ENCODE data around the gene STPG3. TPM values are rescaled to one million over a fixed set of nuclear protein-coding genes. Genes with fewer than 3 reads are reported as not detected.

STPG3 gene
- total RNA-seq, 1 experiment from 2014 or later, result not detected

GRCh38 chr9:137265496-137266161 is 14.5 kb downstream of the STPG3 start:
- no peak for DNase-seq (ENCODE audit: low spot score)

GRCh38 chr9:137266162-137266527 is 15.1 kb downstream of the STPG3 start:
- no peak for DNase-seq (ENCODE audit: low spot score)

GRCh38 chr9:137266585-137267453 is 15.7 kb downstream of the STPG3 start:
- no peak for DNase-seq (ENCODE audit: low spot score)

GRCh38 chr9:137267933-137268355 is 16.9 kb downstream of the STPG3 start:
- DNase-seq (ENCODE audit: low spot score), result no peak

GRCh38 chr9:137268538-137269201 is 17.6 kb downstream of the STPG3 start:
- no peak for DNase-seq (ENCODE audit: low spot score)

GRCh38 chr9:137269231-137269772 is 18.2 kb downstream of the STPG3 start:
- DNase-seq (ENCODE audit: low spot score), result peak; percentile 69

- DNase-seq (ENCODE audit: low spot score), result no peak
Measured at GRCh38 chr9:137270929-137271695, 20.0 kb downstream of the STPG3 start.

GRCh38 chr9:137271696-137272076 is 20.6 kb downstream of the STPG3 start:
- no peak for DNase-seq (ENCODE audit: low spot score)

GRCh38 chr9:137272241-137273094 is 21.4 kb downstream of the STPG3 start:
- no peak for DNase-seq (ENCODE audit: low spot score)

- DNase-seq (ENCODE audit: low spot score), result no peak
Measured at GRCh38 chr9:137273095-137273490, 22.0 kb downstream of the STPG3 start.

GRCh38 chr9:137273611-137274320 is 22.7 kb downstream of the STPG3 start:
- DNase-seq (ENCODE audit: low spot score), result no peak

- no peak for DNase-seq (ENCODE audit: low spot score)
Measured at GRCh38 chr9:137275203-137275587, 24.1 kb downstream of the STPG3 start.

- DNase-seq (ENCODE audit: low spot score), result no peak
Measured at GRCh38 chr9:137275588-137276472, 24.7 kb downstream of the STPG3 start.

- DNase-seq (ENCODE audit: low spot score), result no peak
Measured at GRCh38 chr9:137276473-137277328, 25.6 kb downstream of the STPG3 start.

- no peak for DNase-seq (ENCODE audit: low spot score)
Measured at GRCh38 chr9:137277329-137278041, 26.4 kb downstream of the STPG3 start, which contains the start of gene TOR4A. Gene TOR4A (plus strand): TSS chr9:137277726. CDS start chr9:137278690, 964 bp downstream.

GRCh38 chr9:137278061-137278701 is 27.1 kb downstream of the STPG3 start:
- no peak for DNase-seq (ENCODE audit: low spot score)
